Mammary epithelial cell (primary cell): Measurements from ENCODE around the gene PCDHGA12.

Experiments used
- EZH2 ChIP-seq: IDR thresholded peaks from 2 replicates; pipeline ENCODE4 v1.6.1; 2012; ENCODE audit warnings: low read length, inconsistent platforms, borderline replicate concordance
- TF ChIP-seq, protein P1 (sequence below), 2 donors: IDR thresholded peaks in 1 of 2; conservative IDR thresholded peaks in 1 of 2; 2 replicates each; pipeline ENCODE4 v1.5.1; 2011 to 2012; ENCODE audit warnings: inconsistent platforms in 2 of 2, low read length in 2 of 2, mild to moderate bottlenecking in 2 of 2, control low read depth in 1 of 2, low read depth in 1 of 2; ENCODE audit not compliant: insufficient read depth in 1 of 2; ENCODE audit errors: extremely low read depth in 1 of 2

DNA sequence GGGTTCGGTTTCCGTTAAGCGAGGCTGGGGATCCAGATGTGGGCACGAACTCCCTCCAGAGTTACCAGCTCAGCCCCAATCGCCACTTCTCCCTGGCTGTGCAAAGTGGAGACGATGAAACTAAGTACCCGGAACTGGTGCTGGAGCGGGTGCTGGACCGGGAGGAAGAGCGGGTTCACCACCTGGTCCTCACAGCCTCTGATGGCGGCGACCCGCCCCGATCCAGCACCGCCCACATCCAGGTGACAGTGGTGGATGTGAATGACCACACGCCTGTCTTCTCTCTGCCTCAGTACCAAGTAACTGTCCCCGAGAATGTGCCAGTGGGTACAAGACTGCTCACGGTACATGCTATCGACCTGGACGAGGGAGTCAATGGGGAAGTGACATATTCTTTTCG is 47.0 kb upstream of the PCDHGA12 start:
- TF ChIP-seq, protein P1, sequence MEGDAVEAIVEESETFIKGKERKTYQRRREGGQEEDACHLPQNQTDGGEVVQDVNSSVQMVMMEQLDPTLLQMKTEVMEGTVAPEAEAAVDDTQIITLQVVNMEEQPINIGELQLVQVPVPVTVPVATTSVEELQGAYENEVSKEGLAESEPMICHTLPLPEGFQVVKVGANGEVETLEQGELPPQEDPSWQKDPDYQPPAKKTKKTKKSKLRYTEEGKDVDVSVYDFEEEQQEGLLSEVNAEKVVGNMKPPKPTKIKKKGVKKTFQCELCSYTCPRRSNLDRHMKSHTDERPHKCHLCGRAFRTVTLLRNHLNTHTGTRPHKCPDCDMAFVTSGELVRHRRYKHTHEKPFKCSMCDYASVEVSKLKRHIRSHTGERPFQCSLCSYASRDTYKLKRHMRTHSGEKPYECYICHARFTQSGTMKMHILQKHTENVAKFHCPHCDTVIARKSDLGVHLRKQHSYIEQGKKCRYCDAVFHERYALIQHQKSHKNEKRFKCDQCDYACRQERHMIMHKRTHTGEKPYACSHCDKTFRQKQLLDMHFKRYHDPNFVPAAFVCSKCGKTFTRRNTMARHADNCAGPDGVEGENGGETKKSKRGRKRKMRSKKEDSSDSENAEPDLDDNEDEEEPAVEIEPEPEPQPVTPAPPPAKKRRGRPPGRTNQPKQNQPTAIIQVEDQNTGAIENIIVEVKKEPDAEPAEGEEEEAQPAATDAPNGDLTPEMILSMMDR (conservative IDR thresholded peaks at IDR 0.05 in 1 of 2, IDR thresholded peaks at IDR 0.05 in 1 of 2; ENCODE audit: extremely low read depth in 1 of 2, insufficient read depth in 1 of 2, low read depth in 1 of 2, low read length in 2 of 2), result no peak
- no peak for TF ChIP-seq EZH2
